ENCODE results near the gene MMAB.

DNA sequence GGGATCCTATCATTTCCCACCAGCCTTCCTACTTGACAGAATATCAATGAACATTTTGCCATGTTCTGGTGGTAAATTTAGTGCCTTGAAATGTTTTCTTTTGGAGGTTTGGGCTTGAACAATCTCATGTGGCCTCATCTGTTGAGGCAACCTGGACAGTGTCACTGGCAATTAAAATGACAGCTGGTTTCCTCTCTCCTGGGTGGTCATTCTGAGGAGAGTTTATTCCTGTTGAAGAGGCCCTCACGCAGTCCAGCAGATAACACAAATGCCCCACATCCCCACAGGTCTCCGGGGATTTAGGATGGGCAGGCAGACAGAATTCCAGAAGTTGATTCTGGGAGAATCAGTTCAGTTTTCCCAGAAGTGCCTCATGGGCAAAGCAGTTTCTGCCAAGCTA, 41.9 kb downstream of the MMAB start:
- TF ChIP-seq CTCF (conservative IDR thresholded peaks at IDR 0.05; ENCODE audit: low read depth, low read length), result no peak
- no peak for TF ChIP-seq EZH2 (IDR thresholded peaks at IDR 0.05; ENCODE audit: borderline replicate concordance, low read depth, low read length, poor library complexity, severe bottlenecking)
